HG03060 (cell line): ENCODE measurements around the gene PCDHGA1.

Source experiments
- ATAC-seq: cut with Tn5 transposase; IDR thresholded peaks from one replicate; pipeline ENCODE4 v1.9.1; 2021; ENCODE audit warnings: low read depth, moderate number of reproducible peaks; ENCODE audit not compliant: unreplicated experiment

Gene PCDHGA1

DNA sequence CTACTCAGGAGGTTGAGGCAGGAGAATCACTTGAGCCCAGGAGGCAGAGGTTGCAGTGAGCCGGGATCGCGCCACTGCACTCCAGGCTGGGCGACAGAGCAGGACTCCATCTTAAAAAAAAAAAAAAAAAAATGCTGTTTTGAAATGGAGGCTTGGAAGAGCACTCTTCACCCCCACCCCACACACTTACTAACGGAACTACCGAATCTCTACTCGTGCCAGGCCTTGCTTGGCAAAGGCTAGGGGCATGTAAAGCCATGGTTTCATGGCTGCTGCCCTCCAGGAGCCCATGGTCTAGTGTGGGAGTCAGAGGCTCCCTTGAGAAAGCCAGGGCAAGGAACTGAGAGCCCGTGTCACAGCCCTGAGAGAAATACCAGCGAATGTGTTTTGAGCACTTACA, 179.8 kb downstream of the PCDHGA1 start:
- no peak for ATAC-seq

DNA sequence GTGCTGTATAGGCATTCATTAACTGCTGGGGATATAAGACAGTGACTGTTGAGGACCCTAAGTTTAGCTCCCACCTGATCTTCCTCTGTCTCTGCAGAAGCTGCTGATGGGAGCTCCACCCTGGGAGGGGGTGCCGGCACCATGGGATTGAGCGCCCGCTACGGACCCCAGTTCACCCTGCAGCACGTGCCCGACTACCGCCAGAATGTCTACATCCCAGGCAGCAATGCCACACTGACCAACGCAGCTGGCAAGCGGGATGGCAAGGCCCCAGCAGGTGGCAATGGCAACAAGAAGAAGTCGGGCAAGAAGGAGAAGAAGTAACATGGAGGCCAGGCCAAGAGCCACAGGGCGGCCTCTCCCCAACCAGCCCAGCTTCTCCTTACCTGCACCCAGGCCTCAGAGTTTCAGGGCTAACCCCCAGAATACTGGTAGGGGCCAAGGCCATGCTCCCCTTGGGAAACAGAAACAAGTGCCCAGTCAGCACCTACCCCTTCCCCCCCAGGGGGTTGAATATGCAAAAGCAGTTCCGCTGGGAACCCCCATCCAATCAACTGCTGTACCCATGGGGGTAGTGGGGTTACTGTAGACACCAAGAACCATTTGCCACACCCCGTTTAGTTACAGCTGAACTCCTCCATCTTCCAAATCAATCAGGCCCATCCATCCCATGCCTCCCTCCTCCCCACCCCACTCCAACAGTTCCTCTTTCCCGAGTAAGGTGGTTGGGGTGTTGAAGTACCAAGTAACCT, 180.7 kb downstream of the PCDHGA1 start:
- peak; percentile 37 for ATAC-seq

DNA sequence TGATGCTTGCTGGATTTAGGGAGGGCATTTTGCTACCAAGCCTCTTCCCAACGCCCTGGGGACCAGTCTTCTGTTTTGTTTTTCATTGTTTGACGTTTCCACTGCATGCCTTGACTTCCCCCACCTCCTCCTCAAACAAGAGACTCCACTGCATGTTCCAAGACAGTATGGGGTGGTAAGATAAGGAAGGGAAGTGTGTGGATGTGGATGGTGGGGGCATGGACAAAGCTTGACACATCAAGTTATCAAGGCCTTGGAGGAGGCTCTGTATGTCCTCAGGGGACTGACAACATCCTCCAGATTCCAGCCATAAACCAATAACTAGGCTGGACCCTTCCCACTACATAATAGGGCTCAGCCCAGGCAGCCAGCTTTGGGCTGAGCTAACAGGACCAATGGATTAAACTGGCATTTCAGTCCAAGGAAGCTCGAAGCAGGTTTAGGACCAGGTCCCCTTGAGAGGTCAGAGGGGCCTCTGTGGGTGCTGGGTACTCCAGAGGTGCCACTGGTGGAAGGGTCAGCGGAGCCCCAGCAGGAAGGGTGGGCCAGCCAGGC, 181.5 kb downstream of the PCDHGA1 start:
- no peak for ATAC-seq

DNA sequence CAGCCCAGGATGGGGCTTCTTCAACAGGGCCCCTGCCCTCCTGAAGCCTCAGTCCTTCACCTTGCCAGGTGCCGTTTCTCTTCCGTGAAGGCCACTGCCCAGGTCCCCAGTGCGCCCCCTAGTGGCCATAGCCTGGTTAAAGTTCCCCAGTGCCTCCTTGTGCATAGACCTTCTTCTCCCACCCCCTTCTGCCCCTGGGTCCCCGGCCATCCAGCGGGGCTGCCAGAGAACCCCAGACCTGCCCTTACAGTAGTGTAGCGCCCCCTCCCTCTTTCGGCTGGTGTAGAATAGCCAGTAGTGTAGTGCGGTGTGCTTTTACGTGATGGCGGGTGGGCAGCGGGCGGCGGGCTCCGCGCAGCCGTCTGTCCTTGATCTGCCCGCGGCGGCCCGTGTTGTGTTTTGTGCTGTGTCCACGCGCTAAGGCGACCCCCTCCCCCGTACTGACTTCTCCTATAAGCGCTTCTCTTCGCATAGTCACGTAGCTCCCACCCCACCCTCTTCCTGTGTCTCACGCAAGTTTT, 182.1 kb downstream of the PCDHGA1 start:
- no peak for ATAC-seq

DNA sequence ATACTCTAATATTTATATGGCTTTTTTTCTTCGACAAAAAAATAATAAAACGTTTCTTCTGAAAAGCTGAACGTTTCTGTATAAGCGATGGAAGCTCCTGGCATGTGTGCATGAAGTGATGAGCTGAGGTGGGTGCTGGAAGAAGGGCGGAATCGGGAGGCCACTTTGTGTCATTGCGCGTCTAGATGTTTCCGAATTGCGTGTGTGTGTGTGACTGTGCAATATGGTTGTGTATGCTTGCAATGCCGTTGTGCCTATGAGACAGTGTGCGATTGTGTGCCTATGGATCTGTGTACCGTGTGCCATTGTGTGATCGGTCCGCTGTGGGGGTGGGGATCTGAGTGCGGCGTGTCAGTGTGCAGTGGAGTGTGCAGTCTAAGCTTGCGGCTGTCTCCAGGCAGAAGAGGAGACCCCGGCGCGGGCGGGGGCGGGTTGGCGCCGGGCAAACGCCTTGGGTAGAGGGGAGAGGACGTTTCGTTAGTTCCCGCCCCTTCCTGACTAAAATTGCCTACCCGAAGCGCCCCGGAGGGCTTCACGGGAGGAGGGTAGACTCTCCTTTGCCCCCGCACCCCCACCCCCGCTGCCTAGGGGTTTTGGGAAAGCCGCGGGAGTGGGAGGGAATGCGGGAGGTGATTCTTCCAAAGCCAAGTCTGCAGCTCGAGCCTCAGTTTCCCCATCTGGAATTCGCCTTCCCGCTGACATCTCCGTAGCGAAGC, 182.8 kb downstream of the PCDHGA1 start:
- no peak for ATAC-seq

DNA sequence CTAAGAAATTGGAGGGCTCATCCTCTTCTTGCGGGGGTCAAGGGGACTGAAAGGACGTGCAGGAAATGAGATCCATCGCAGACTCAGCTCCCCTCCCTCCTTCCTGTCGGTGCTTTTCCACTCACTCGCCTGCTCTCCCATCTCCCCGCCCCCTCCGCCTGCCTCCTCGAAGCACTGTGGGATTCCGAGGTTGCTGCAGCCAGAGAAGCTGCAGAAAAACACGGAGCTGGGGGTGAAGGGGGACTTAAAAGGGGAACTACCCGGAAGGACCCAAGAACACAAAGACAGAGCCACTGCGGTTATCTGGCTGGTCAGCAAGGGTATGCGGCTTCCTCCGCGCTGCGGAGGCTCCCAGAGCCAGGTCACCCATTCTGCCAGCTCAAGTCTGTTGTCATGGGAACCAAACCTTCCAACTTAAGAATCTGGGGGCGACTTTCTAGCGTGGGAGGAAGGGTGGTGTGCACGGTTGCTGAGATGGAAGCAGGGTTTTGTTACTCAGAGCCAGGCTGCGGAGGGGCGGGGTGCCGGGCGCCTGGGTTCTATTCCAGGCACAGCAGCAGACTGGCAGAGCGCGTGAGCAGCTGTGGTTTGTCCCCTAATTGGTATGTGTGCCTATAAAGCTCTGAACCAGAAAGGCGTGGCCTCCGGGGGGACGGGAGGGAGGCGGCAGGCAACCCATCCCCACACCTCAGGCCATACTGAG, 183.5 kb downstream of the PCDHGA1 start:
- peak; percentile 33 for ATAC-seq

DNA sequence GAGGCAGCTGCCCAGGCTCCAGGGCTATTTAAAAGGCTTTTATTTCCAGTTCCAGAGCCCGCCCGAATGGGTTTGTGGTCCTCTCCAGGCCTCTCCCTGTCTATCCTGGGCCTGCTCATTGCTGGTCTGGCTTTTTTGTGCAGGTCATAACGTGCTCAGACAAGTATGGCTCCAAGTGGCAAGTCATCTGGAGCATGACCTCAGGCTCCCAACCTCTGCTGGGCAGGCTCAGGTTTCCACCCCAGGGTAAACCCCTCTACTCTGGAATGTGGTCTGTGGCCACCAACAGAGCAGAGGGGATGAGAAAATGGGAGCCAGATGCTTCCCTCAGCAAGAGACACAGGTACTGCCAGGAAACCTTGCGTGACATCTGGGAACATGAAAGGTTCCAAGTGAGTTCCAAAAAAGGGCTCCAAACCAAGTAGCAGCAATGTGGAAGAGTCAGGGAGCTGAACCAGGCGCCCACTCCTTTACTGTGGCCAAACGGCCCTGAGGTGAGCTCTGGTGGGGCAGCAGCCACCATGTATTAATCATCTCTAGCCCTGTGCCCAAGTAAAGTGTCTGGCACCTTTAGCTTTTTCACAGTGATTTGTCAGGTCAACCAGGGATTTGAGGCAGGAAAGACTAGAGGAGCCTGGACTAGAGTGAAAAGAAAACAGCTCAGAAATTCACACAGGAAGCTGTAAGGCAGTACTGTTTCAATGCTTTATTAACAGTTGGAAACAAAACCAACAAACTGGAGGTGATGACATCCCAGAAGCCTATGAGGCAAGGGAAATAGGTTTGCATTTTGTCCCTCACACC, 184.2 kb downstream of the PCDHGA1 start:
- no peak for ATAC-seq

DNA sequence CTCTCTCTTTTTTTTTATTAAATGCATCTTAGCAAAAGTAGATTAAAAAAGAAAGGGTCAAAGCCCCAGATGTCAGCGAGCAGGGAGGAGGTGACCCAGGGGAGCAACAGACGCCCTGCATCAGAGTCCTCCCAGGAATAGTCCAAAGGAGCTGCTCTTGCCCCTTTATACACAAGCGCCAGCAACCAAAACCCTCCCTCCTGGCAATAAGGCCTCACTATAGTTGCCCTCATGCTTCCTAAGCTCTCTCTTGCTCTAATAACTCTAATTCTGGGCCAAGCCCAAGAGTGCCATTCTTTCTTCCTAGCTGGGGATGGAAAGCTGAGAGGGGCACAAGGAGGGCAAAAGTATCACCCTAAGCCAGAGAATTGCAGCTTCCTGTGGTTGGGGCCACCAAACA, 184.8 kb downstream of the PCDHGA1 start:
- ATAC-seq: no peak

DNA sequence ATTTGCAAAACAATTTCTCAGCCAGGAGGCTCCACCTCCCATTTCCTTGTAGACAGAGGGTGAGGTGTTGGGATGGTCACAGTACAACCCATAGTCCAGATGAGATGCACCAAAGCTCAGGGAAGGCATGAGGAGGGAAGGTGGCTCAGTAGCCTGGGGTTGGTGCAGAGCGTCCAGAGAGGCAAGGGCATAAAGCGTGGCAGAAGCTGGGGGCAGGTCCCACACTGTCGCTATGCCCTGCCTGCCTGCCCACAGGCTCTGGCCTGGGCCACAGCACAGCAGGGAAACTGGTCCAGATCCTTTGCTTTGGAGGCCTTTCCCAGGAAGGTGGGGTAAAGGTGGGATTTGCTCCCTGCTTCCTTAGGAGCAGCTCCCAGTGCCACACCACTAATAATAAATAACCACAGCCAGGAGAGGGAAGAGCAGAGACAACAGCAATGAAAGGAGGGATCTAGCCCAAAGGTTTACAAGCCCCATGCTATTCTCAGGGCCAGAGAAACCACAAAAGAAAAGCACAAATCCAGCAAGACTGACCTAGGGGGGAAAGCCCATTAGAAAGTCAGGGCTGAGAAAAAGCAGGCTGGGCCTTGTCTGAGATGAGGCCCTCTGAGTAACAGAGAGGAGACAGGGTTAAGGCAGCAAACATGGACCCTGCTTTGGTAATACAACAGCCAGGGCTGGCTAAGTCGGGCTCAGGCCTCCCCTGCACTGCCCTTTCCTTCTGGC, 185.8 kb downstream of the PCDHGA1 start:
- no peak for ATAC-seq

DNA sequence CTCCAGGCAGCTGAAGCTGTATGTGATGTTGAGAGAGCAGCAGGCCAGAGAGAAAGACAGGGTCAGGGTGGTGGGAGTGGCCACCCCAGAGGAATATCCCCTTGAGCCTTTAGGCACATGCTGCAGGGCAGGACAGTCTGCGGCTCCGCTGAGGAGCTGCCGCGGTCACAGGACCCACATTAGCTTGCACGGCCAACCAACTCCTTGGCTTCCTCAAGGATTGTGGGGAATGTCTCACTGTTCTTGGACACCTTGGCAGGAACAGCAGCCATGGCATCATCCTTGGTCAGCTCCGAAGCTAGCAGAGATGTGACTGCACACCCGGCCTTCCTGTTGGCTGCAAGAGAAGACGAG, 186.3 kb downstream of the PCDHGA1 start:
- ATAC-seq: no peak

DNA sequence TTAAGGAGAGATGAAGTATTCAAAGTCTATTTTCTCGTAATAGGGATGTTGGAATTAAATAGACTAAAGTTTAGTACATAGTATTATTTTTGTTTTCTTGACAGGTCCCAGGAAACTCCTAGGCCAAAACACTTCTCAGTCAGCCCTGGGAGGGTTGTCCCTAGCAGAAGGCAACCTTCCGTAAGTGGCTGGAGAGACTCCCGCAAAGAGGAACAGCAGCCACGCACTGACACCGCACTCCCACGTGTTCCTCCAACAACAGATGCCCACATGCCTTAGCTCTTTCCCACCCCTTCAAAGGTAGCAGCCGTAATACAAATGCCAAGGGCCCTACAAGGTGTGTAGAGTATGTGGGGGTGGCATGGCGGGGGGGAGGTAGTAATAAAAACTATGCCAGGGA, 187.0 kb downstream of the PCDHGA1 start:
- no peak for ATAC-seq

DNA sequence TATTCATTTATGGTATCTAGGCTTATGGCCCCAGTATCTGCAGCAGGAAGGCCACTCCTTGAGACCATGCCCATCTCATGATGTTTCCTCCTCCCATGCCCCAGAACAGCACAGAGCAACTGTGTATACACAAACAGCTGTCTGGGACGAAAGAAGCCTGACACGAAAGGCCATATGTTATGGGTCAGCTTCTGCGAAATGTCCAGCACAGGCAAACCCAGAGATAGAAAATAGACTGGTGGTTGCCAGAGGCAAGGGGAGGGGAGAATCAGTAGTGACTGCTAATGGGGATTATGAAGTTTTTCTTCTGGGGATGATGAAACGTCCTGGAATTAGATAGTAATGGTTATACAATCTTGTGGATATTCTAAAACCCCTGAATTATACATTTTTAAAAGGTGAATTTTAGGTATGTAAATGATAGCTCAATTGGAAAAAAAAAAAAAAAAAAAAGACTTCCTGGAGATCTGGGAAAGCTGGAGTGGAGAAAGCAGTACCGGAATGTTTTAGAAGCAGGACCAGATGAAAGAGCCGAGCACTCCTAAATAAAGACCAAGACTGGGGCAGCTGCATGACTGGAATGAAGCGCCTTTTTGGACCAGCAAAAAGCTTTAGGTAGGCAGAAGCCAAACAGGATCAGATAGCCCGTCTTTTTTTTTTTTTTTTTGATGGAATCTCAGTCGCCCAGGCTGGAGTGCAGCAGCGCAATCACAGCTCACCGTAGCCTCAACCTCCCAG, 187.7 kb downstream of the PCDHGA1 start:
- no peak for ATAC-seq

DNA sequence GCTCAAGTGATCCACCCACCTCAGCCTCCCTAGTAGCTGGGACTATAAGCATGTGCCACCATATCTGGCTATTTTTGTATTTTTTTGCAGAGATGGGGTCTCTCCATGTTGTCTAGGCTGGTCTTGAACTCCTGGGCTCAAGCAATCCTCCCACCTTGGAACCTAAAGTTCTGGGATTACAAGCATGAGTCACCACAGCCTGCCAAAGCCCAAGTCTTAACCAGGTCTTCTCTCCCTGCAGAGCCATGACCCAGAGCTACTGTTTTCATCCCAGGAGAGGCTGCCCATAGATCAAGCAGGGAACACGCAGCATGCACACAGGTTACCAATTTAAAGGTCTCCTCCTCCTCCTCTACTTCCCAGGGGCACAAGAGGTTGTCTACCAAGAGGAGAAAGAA, 188.3 kb downstream of the PCDHGA1 start:
- no peak for ATAC-seq

DNA sequence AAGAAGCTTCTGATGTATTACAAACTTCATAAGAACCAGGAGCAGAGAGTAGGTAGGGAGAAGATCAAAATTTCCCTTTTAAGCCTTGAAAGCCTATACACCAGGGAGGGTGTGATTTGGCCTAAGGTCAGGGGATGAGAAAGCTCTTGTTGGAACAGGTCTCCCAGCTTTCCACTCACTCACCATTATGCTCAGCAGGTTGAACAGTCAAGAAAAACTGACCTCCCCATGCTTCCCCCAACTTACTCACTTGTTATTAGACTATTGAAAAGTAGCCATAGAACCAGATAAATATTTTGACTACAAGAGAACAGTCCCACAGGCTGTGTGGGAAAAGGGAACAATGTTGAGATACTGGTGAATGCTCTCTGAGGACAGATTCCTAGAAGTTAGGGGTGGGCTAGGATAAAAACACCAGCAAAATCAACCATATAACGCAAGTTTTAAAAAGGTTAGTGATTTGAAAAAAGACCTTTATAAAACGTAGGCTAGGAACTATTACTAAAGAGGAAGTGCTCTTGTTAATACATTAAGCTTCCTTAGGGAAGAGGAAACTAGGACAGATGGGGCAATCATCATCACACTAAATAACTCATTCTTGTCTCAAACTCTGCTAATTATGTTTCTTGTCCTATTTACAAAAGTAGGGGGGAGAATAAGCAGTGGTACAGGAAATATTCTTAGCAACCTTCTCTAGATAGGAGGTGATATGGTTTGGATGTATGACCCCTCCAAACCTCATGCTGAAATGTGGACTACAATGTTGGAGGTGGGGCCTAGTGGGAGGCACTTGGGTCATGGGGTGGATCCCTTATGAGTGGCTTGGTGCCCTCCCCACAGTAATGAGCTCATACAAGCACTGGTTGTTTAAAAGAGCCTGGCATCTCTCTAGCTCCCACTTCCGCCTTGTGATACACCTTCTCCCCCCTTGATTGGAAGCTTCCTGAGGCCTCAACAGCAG, 189.6 kb downstream of the PCDHGA1 start:
- no peak for ATAC-seq

DNA sequence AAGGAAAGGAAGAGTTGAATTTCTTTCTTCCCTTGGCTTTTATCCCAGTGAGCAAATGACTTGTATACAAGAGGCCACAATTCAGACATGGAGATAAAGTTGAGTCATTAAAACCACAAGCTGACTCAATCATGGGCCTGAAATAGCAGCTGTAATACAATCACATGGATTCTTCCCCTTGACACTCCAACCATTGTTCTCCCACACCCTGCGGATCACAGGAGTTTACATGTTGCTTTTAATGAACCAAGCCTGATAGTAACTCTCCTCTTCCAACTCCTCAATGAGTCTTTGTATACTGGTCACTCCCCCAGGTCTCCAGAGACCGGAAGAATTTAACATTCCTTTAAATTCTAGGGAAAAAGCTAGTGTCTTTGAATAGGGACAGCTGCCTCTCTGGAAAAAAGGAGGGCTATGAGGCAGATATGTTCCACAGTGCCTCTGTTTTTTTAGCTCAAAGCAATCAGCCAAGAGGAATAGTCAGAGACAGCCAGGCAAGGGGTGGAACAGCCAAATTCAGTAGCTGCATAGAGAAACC, 191.0 kb downstream of the PCDHGA1 start:
- no peak for ATAC-seq

DNA sequence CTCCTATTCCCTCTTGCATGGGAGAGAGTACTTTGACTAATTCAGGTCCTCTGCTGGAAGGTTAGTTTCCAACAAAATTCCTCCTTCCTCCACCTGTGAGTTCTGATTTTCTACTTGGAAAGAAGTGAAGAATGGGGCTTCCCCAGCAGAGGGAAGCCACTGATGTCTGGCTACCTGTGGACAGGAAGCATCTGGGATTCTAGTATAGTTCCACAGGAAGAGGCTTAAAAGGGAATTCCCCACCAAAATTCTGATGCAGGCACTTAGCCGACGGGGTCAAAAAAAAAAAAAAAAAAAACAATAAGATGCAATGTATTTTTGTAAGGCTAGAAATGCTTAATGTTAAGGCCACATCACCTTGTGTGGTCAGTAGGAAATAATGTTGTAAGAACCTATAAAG, 192.0 kb downstream of the PCDHGA1 start:
- no peak for ATAC-seq

DNA sequence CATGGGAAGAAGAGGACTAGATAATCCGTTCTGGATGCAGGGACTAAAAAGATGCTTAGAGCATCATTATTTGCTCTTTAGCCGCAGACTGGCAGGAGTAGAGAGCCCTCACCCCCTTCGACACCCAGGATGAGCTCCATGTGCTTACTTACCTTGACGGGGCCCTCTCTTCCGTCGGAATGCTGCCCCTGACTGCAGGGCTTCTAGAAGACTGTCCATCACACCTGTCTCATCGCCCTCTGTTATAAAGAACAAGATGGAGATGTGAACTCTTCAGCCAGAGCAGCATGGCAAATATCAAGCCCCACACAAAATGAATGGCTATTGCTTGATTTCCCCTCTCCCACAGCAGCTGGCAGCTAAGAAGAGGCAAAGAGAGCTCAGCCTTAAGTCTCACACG, 193.7 kb downstream of the PCDHGA1 start:
- no peak for ATAC-seq
